Measurements from ENCODE around the gene METTL17.

DNA sequence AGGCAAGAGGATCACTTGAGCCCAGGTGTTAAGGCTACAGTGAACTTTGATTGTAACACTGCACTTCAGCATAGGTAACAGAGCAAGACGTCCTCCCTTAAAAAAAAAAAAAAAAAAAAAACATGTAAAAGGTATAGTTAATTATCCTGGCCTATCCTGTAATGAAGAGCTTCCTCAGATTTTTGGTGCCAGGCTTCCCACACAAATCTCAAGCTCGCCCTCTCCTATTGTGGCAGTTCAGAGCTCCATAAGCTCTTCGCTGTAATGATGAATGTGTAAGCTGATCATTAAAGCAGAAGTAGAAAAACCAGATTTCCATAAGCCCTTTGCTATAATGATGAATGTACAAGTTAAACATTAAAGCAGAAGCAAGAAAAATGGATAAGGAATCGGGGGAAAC lies 7.3 kb downstream of the METTL17 start:
- TF ChIP-seq, protein P1, sequence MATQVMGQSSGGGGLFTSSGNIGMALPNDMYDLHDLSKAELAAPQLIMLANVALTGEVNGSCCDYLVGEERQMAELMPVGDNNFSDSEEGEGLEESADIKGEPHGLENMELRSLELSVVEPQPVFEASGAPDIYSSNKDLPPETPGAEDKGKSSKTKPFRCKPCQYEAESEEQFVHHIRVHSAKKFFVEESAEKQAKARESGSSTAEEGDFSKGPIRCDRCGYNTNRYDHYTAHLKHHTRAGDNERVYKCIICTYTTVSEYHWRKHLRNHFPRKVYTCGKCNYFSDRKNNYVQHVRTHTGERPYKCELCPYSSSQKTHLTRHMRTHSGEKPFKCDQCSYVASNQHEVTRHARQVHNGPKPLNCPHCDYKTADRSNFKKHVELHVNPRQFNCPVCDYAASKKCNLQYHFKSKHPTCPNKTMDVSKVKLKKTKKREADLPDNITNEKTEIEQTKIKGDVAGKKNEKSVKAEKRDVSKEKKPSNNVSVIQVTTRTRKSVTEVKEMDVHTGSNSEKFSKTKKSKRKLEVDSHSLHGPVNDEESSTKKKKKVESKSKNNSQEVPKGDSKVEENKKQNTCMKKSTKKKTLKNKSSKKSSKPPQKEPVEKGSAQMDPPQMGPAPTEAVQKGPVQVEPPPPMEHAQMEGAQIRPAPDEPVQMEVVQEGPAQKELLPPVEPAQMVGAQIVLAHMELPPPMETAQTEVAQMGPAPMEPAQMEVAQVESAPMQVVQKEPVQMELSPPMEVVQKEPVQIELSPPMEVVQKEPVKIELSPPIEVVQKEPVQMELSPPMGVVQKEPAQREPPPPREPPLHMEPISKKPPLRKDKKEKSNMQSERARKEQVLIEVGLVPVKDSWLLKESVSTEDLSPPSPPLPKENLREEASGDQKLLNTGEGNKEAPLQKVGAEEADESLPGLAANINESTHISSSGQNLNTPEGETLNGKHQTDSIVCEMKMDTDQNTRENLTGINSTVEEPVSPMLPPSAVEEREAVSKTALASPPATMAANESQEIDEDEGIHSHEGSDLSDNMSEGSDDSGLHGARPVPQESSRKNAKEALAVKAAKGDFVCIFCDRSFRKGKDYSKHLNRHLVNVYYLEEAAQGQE (IDR thresholded peaks at IDR 0.05; ENCODE audit: borderline replicate concordance in 1 of 2, low read depth in 1 of 2, low read length in 2 of 2), result no peak
- TF ChIP-seq, protein P2, sequence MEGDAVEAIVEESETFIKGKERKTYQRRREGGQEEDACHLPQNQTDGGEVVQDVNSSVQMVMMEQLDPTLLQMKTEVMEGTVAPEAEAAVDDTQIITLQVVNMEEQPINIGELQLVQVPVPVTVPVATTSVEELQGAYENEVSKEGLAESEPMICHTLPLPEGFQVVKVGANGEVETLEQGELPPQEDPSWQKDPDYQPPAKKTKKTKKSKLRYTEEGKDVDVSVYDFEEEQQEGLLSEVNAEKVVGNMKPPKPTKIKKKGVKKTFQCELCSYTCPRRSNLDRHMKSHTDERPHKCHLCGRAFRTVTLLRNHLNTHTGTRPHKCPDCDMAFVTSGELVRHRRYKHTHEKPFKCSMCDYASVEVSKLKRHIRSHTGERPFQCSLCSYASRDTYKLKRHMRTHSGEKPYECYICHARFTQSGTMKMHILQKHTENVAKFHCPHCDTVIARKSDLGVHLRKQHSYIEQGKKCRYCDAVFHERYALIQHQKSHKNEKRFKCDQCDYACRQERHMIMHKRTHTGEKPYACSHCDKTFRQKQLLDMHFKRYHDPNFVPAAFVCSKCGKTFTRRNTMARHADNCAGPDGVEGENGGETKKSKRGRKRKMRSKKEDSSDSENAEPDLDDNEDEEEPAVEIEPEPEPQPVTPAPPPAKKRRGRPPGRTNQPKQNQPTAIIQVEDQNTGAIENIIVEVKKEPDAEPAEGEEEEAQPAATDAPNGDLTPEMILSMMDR (CRISPR knock-in tag; IDR thresholded peaks at IDR 0.05), result no peak
- no peak for TF ChIP-seq EZH2 (conservative IDR thresholded peaks at IDR 0.05; ENCODE audit: low read depth, low read length)

Data from HepG2 (cell line).